Fibroblast of peridontal ligament (primary cell): ENCODE results near the gene ADAMTS6.
A peak's percentile ranks its signal among the peaks of the same experiment; 100 is the strongest.

Experiments
- DNase-seq: peaks from one replicate; pipeline ENCODE4 v3.0.0-alpha.2; 2010; ENCODE audit errors: extremely low read depth

Gene ADAMTS6

DNA sequence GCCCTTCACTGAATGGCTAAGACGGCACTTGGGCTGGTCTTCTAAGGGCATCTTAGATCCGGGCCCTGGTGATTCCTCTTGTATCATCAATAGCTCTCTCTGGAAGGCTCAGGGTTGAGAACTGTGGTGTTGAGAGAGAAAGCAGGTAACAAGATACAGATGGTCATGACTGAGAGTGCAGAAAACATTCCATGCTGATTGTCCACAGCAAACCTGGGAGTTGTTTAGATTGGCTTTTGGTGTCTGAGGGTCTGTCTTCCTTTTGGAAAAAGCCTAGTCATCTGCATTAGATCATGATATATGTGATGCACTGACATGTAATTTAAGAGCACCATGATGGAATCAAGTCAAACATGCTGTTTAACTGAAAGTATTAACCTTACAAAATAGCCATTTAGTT lies 331.9 kb downstream of the ADAMTS6 start:
- DNase-seq: no peak

DNA sequence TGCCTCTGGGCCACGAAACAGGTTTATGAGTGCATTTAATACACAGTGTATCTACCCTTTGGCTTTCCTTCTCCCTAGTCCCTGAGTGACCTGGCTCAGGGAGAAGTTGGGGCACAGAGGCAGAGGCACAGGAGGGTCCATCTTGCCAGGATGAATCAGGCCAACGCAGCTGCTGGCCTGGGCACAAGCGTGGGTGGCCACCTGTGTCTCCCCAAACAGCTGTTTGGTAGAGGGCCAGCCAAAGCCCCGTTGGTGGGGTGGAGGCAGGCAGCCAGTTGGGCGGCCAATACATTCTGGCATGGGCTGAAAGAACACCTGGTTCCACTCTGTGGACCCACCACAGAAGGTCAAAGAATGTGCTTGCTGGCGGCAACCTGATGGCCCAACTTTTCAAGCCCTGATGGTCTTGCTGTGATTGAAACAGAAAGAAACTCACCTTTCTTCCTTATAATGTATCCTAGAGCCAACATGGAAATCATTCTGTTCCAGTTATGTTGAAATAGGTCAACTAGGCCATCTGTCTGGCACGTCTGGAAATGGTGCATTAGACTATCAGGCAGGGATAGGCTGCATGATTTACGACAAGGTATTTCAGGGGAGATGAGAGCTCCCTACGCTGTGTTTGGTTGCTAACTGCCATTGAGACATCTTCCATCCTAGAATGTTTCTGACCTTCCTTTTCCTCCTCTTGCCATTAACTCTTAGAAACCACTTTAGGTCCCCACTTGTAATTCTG lies 337.4 kb downstream of the ADAMTS6 start:
- no peak for DNase-seq

DNA sequence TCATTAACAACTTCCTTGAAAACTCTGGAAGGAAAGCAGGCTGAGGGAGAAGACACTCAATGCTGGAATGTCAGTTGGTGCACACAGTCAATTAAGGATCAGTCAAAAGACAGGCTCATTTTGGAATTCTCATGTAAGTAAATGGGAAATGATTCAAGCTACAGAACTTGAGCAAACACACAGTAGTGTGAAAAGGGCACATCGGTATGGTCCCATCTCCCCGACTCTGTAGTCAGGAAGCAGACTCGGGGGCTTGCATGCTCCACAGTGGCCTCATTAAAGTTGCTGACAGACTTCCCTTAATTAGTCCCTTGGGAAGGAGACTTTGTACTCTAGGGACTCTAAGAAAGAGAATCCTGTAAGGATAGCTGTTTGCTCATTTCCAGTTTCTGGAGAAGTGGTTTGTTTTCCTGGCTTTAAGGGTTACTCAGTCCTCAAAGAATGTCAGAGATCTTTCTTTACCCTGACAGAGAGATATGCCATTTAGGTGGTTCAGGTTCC lies 339.2 kb downstream of the ADAMTS6 start:
- DNase-seq: peak; percentile 65

DNA sequence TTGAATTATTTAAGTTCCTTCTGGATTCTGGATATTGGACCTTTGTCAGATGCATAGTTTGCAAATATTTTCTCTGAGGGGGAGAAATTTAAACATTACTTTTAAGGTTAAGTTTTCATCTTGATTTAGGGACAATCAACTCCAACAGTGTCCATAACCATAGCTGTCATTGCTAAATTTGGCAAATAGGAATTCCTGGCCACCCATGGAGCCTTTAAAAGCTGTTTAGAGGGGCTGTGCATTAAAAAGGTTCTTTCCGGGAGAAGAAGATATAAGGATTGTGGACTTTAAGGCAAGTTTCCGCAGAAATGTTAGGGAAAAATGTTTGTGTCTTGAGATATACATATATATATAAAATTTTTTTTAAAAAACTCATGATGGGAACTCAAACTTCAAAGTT lies 339.7 kb downstream of the ADAMTS6 start:
- no peak for DNase-seq

DNA sequence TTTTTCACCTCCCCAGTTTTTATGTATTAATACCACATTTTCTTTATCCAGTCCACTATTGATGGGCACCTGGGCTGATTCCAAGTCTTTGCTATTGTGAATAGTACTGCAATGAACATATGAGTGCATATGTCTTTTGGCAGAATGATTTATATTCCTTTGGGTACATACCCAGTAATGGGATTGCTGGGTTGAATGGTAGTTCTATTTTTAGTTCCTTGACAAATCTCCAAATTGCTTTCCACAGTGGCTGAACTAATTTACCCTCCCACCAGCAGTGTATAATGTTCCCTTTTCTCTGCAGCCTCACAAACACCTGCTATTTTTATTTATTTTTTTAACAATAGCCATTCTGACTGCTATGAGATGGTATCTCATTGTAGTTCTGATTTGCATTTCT lies 340.2 kb downstream of the ADAMTS6 start:
- DNase-seq: peak; percentile 35

DNA sequence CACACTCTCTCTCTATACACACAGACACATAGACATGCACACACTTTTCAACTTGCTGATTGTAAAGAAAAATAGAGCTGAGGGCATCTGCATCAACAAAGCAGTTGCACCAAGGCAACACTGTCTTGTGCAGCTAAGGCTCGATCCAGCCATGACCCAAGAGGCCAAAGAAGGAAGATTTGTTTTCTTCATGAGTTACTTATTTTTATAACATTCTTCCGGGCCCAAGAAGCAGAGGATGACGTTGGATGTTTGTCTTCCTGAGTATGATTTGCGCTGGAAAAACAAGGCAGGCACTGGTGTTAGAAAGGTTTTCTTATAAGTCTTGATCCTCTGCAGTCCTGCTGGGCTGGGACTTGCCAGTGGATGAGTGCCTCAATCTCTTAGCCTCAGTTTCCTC lies 344.1 kb downstream of the ADAMTS6 start:
- no peak for DNase-seq

DNA sequence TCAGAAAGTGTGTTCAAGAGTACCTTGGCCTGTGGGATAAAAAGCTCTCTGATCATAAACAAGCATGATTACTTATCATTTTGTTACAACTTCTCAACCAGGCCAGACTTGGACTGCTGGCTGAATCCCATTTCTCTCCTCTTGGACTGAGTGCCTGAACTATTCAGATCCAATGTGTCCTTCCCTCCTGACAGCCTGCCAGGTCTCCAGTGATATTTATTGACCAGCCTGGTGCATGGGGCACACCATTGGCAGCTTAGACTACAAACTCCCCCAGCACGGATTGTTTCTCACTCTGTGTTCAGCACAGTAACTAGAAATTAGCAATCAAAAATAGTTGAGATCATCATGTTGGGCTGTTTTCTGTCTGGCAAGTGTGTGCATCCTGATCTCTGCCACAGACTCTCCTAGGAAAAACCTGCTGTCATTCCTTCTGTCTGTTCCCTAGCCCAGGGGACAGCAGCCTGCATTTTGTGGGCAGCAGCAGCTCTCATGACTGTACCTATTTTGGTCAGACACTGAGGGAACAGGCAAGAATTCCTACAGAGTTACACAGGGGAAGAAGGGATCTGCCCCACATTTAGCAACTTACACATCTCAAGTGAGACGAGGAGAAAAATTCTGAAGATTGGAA lies 348.1 kb downstream of the ADAMTS6 start:
- no peak for DNase-seq

DNA sequence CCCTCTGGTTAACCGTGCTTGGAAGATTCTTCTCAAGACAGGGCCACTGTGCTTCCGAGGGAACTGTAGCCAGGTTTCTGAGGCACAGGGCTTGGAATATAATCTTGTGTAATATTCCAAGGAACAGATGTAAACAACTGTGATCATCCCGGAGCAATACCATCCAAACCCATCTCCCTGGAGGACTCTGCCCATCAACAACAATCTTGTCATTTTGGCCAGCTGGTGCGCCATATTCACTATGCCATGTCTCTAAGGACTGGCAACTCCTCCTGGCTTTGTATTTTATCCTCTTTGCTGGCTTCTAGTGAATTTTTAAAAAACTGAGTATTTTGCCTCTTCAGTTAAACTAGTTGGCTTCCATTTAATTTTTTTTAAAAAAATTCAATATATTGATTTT lies 349.3 kb downstream of the ADAMTS6 start:
- DNase-seq: no peak

DNA sequence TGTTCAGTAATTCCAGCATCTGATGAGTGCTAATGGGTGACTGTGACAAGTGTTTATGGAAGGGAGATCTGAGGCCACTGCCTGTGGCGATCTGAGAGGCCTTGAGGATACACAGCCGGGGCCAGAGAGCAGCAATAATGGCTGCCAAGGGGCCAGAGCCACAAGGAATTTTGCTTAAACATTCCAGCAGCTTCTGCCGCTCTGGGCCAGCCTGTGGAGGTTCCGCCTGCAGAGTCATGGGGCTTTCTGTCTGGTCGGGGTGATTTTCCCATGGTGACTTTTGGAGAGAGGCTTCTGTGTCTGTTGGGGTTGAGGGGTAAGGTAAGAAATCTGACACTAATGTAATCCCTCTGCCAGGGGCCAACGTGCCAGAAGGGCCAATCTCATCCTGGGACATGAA lies 353.5 kb downstream of the ADAMTS6 start:
- DNase-seq: no peak

DNA sequence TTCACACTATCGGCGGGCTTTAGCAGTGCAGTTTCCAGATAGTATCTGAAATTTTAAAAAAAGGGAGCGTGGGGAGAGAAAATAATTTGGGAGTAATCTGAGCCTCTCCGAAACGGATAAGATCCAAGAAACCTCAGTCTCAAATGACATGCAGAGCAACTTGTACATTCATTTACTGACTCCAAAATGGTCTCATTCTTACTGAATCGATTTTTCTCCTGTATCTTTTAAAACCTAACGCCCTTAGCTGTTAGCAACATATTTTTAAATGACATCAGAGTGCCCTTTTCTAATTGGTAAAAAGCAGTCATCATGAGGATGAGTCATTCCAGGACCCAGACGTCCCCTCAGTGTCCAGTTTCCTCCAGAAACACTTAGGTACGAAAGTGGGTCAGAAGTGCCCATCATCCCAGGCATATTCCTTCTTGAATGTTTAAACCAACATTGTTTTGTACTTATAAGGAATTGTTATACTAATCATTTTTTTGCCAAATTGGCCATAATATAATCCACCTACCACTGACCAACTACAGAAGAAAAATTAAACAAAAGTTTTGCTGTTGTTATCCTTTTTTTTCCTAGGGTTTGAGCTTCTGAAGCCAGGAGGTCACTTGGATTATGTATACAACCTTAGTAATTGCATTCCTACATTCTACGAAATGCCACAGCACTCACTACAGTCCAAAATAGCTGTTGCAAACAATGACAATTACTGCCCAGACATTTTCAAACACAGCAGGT lies 354.4 kb downstream of the ADAMTS6 start:
- DNase-seq: peak; percentile 90

DNA sequence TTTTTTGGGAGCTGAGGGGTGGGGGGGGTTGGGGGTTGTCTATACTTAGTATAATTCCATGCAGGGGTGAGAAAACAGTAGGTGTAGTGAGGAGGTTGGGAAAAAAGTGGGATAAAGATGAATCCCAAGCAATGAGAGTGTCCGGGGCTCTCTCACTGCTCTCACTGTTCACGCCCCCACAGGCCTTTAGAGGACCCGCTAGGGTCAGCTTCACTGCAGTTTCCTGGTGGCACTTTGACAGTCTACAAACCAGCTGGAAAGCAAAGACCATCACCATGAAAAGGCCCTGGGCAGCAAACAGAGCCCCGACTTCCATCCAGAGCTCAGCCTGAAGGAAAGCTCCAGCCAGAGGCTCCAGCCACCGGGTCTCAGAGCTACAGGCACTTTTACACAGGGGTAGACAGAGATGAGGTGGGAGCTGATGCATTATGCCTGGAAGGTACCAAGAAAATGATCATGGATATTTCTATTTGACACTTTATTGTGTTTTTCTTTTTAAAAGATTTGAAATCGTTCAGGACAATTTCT lies 355.1 kb downstream of the ADAMTS6 start:
- no peak for DNase-seq

DNA sequence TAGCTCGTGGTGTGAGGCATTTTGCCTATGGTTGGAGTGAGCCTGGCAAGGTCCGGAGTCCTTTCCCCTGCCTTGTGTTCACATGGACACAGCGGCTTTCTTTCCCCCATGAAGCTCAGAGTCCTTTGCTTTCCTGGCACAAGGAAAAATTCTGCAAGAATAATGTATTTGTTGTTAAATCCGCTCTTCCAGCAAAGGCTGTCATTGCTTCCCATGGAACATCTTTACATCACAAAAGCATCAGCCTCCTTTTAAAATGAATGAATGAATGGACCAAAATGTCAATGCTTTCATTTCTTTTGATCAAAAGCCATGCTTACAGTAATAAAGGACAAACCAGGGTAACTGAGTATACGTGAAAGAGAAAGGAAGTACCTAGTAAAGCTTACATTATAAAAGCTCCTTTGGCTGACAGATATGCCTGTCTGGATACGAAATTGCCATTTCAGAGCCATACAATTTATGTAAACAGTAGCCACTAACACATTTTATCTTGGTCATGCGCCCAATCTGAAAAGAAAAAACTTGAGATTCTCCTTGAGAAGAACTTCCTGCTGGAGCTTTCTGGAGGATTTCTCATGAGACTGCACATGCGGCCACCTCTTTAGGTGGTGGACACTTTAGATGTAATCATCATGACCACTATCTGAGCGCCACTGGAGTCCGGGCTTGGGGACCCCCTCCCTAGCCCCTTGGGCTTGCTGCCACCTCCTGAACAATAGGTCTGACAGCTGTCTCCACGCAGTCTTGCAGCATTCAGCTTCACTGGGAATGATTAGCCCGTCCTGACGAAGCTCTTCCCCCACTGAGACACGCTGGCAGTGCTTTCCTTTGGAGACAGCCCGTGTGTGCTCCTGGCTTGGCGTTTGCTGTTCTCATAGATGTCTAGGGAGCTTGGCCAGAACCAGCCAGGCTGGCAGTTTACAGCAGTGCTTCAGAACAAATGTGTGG lies 355.9 kb downstream of the ADAMTS6 start:
- DNase-seq: peak; percentile 46

DNA sequence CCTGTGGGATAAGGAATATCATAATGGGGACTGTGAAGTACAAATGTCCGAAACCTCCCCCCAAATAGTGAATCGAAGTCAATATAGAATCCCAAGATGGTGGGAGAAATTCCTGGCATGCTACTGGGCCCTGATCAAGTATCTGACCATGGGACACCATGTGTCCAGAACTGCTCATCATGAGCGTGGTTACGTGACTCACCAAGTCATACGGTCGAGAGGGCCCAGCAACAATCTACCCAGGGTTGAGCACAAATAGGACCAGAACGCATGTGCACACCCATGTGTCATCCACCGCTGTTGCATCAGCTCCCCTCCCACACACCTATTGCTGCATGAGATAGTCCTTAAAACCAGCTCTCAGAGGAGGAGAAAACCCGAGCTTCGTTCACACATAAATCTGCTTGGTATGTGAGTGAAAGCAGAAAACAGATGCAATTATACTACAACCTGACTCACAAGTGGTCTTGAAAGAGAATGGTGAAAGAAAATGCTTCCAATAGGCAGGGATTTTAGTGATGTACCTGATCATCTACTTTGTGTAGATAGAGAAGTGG lies 359.8 kb downstream of the ADAMTS6 start:
- peak; percentile 75 for DNase-seq

DNA sequence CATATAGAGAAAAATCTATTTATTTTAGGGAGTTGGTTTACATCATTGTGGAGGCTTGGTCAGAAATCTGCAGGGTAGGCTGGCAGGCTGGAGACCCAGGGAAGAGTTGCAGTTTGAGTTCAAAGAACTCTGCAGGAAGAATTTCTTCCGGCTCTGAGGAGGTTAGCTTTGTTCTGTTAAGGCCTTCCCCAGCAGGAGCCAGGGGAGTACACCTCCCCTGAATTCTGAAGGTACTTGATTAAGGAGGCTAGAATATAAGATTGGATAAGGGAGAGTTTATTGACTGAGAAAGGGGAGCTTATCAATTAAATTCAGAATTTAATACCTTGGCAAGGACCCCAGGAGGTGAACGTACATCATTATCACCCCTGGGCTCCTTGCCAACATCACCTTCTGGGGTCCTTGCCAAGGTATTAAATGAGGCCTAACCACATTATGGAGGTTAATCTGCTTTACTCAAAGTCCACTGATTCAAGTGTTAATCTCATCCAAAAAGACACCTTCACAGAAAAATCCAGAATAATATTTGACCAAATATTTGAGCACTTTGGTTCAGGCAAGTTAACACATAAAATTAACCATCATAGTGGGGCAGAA lies 361.3 kb downstream of the ADAMTS6 start:
- DNase-seq: no peak

DNA sequence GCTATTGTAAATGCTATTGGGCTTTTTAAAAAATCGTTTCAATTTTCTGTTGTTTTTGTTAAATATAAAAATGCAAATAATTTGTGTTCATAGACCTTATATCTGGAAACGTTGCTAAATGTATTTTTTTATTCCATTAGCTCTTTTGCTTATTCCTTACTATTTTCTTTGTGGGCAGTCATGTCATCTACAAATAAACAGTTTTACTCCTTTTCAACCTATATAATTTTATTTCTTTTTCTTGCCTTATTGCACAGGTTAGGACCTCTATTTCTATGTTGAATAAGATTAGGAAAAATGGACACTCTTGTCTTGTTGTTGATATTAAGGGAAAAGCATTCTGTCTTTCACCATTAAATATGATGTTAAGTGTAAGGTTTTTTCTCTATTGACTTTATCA lies 364.2 kb downstream of the ADAMTS6 start:
- no peak for DNase-seq

DNA sequence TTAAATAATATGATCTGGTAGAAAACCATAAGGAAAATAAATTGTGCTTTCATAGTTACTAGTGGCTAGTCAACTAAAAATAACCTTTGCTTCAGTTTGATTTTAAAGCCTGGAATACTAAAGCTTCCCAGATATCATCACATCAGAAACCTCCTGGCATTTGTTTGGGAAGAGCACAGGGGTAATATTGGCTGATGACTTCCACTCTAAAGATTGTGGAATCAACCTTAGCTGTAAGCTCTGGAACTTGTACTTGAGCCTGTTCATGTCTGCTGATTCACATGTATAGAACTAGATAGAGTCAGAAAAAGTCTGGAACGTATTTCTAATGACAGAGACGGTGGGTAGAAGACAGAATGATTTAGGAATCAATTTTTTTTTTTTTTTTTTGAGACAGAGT lies 367.9 kb downstream of the ADAMTS6 start:
- no peak for DNase-seq

DNA sequence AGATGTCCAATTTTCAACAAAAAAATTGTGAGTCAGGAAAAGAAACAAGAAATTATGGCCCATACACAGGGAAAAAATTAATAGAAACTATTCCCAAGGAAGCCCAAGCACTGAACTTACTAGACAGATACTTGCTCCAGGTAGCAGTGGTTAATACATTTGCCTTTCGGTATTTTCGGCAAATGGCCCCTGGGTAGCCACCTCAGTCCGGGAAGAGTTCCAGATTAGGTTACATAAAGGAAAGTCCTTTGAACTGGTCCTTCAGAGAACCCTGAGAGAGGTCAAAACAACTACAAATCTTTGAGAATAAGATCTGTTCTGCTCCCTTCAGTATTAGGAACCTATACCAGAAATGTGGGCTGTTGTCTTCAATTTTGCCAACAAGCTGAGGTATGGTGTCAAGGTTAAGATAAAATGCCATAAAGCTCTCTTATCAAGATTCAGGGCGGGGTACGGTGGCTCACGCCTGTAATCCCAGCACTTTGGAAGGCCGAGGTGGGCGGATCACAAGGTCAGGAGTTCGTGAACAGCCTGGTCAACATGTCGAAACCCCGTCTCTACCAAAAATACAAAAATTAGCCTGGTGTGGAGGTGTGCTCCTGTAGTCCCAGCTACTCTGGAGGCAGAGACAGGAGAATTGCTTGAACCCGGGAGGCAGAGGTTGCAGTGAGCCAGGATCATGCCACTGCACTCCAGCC lies 369.6 kb downstream of the ADAMTS6 start:
- no peak for DNase-seq

DNA sequence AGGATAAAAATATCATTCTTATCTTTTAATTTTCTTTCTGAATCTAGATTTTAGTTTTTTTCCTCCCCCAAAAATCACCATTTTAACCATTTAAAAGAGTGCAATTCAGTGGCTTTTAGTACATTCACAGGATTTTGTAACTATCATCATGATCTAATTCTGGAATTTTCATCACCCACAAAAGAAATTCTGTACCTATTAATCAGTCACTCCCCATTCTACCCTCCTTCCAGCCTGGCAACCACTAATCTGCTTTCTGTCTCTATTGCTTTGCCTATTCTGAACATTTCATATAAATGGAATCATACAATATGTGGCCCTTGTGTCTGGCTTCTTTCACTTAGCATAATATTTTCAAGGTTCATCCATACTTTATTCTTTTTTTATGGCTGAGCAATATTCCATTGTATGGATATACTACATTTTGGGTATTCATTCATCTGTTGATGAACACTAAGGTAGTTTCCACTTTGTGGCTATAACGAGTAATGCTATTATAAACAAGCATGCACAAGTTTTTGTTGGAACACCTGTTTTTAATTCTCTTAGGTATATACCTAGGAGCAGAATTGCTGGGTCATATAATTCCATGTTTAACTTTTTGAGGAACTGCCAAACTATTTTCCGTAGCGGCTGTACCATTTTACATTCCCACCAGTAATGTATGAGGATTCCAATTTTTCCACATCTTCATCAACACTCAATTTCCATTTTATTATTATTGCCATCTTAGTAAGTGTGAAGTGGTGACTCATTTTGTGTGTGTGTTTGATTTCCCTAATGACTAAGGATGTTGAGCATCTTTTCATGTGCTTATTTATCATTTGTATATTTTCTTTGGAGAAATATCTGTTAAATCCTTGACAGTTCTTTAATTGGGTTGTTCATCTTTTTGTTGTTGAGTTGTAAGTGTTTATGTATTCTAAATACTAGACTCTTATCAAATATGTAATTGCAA lies 372.7 kb downstream of the ADAMTS6 start:
- DNase-seq: peak; percentile 39

DNA sequence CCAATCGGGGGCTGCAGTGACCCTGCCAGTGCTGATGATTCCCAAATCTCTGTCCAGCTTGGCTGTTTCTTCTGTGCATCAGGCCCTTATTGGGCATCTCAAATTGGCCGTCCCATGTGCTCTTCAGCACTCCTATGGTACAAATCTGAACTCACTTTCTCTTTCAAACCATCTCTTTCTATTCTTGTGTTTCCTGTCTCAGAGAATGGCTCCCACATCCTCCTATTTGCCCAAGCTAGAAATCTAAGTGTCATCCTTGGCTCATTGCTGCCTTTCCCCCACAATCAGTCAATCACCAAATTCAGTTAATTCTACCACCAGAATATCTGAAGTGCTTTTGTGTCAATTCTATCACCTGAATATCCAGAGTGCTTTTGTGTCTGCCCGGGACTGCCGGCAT lies 376.4 kb downstream of the ADAMTS6 start:
- no peak for DNase-seq
